Measurements from ENCODE around the gene SSR1.

The SSR1 gene

GRCh38 chr6:7236306-7237209 lies 76.4 kb downstream of the SSR1 start:
- no peak for DNase-seq

DNA sequence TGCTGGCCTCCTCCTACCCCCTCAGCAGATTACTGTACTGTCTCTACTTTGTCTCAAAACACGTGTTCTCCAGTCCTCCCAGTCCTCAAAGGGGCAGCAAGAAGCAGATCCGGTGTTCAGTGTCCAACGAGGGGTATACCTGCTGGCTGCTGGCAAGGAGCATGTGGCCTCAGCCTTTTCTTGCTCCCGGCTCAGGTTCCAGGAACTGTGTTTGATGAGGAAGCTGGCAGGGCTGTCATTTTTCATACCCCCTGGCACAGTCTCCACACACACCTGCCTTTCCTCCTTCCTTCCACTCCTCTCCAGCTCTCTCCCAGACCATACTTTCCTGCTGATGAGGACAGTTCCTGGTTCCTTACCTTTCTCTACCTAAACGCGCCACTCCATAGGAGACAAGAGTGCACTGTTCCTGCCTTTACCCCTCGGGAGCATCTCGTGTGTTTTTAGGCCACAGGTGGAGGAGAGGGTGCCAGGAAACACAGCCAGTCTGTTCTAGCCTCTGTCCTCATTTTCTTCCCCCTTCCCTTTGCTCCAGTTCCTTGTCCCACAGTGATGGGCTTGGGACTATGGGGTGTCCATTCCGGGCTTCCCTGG lies 77.2 kb downstream of the SSR1 start:
- DNase-seq, result no peak

DNA sequence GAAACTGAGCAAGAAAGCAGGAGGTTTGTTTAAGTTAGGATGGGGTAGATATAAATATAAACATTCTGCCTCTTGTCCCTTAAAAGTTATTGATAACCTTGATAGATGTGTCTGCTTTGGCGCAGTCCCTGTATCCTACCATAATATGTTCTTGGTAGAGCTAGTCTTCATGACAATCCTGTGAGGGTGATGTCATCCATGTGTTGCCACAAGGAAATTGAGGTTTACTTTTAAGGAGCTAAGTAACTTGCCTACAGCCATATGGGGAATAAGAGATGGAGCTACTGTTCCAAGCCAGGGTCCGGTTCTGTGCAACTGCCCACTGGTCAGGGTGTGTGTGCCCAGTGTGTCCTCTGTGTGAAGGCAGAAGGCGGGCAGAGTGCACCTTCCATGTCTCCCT lies 78.5 kb downstream of the SSR1 start:
- DNase-seq, result no peak

DNA sequence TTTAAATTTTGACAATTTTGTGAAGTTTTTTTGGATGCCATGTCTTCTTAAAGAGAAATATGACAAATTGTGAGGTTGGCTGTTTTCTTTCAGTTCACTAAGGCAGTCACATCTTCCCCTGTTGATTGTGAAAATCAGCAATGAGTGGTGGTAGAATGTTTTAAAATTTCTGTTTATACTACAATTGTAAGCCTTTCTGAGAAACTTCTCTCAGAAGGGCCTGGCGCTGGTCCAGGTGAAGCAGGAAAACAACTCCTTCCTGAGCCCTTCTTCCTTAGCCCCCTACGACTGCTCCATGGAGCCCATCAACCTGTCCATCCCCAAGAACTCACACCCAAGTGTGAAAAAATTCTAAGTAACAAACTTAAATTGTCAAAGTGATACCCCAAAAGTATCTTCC lies 80.6 kb downstream of the SSR1 start:
- DNase-seq, result no peak

- no peak for DNase-seq
Observed at GRCh38 chr6:7230956-7231713, 81.9 kb downstream of the SSR1 start.

DNA sequence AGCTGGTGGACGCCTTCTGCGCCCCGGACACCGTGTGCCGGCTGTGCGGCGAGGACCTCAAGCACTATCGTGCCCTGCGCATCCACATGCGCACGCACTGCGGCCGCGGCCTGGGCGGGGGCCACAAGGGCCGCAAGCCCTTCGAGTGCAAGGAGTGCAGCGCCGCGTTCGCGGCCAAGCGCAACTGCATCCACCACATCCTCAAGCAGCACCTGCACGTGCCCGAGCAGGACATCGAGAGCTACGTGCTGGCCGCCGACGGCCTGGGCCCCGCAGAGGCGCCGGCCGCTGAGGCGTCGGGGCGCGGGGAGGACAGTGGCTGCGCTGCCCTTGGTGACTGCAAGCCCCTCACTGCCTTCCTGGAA lies 82.7 kb downstream of the SSR1 start:
- no peak for DNase-seq

DNA sequence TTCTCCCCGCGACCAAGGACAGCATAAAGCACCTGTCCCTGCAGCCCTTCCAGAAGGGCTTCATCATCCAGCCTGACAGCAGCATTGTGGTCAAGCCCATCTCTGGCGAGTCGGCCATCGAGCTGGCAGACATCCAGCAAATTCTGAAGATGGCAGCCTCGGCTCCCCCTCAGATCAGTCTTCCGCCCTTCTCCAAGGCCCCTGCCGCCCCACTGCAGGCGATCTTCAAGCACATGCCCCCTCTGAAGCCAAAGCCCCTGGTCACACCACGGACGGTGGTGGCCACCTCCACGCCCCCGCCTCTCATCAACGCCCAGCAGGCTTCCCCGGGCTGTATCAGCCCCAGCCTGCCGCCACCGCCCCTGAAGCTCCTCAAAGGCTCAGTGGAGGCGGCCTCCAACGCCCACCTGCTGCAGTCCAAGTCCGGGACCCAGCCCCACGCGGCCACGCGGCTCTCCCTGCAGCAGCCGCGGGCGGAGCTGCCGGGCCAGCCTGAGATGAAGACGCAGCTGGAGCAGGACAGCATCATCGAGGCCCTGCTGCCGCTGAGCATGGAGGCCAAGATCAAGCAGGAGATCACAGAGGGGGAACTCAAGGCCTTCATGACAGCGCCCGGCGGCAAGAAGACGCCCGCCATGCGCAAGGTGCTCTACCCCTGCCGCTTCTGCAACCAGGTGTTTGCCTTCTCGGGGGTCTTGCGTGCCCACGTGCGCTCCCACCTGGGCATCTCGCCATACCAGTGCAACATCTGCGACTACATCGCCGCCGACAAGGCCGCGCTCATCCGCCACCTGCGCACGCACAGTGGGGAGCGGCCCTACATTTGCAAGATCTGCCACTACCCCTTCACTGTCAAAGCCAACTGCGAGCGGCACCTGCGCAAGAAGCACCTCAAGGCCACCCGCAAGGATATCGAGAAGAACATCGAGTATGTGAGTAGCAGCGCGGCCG lies 83.3 kb downstream of the SSR1 start:
- no peak for DNase-seq

GRCh38 chr6:7228662-7229375 lies 84.2 kb downstream of the SSR1 start:
- no peak for DNase-seq

GRCh38 chr6:7224731-7225130 lies 88.3 kb downstream of the SSR1 start:
- DNase-seq, result no peak

DNA sequence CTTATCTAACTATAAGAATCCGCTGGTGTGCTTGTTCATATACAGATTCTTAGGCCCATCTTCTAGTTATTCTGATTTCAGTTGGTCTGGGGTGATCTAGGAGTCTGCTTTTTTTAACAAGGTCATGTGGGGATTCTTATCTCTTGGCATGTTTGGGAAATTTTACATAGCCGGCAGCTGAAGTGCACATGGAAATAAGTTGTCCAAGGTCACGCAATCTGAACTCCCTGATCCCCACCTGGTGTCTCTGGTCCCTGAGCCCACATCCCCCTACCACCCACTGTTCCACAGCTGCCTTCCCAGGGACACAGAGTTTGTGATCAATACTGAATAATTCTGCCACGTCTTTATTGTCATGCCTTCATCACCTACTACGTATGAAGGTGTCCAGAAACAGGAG lies 90.8 kb downstream of the SSR1 start:
- no peak for DNase-seq

- DNase-seq, result no peak
Observed at GRCh38 chr6:7219310-7219709, 93.7 kb downstream of the SSR1 start.

GRCh38 chr6:7218406-7218988 lies 94.5 kb downstream of the SSR1 start:
- no peak for DNase-seq
